Measurements from ENCODE around the gene BBLN.
A peak's percentile ranks its signal among the peaks of the same experiment; 100 is the strongest.

The BBLN gene

GRCh38 chr9:128169925-128170324 is 9.9 kb downstream of the BBLN start:
- no peak for DNase-seq (ENCODE audit: extremely low read depth, low read depth)
- TF ChIP-seq CTCF (IDR thresholded peaks at IDR 0.05; ENCODE audit: low read depth, low read length): no peak

GRCh38 chr9:128174062-128174461 is 14.0 kb downstream of the BBLN start:
- DNase-seq (ENCODE audit: extremely low read depth, low read depth): no peak

DNA sequence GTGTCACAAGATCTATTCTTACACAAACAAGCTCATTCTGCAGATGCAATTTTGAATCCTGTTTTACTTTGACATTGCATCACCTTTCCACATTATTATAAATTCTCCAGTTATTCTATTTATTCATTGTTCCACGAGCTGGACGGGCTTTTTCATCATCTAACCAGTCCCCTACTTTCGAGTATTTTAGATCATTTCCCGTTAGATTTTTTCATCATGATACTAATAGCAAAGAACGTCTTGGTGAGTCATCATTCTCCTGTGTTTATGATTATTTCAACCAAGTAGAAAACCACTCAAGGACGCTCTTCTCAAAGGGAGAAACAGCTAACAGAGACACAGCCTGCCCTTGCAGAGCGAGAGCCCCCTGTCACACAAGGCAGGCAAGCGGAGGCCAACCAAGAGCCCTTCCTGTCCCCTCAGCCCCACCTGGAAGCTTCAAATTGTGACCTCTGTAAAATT is 15.1 kb downstream of the BBLN start:
- DNase-seq (ENCODE audit: extremely low read depth, low read depth): peak; percentile 53
- no peak for TF ChIP-seq CTCF (IDR thresholded peaks at IDR 0.05; ENCODE audit: low read depth, low read length)

More at GRCh38 chr9:128174062-128174461, 14.0 kb downstream of the BBLN start:
- no peak for TF ChIP-seq CTCF (IDR thresholded peaks at IDR 0.05; ENCODE audit: low read depth, low read length)

- TF ChIP-seq CTCF (IDR thresholded peaks at IDR 0.05; ENCODE audit: low read depth, low read length): no peak
- DNase-seq (ENCODE audit: extremely low read depth, low read depth): no peak
Measured at GRCh38 chr9:128175726-128176125, 15.7 kb downstream of the BBLN start.

DNA sequence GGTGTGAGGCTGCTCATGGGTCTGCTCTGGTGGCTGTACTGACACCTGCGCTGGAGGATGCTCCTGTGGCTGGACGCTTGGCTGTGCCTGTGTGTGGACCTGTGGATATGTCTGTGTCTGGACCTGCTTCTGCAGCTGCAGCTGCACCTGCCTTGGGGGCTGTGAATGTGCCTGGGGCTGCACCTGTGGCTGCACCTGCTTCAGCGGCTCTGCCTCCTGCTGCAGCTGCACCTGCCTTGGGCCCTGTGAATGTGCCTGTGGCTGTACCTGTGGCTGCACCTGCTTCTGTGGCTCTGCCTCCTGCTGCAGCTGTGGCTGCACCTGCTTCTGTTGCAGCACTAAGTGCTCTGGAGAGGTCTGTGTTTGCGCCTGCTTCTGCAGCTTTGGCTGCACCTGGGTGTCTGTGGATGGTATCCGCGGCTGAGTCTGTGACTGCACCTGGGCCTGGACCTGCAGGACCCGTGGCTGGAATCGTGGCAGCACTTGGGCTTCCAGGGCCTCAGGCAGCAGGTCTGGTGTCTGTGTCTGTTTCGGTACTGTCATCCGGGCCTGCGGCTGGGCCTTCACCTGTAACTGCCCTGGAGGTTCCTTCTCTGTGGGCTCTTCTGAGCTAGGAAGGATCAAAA is 18.9 kb downstream of the BBLN start:
- no peak for TF ChIP-seq CTCF (IDR thresholded peaks at IDR 0.05; ENCODE audit: low read depth, low read length)
- no peak for DNase-seq (ENCODE audit: extremely low read depth, low read depth)

DNA sequence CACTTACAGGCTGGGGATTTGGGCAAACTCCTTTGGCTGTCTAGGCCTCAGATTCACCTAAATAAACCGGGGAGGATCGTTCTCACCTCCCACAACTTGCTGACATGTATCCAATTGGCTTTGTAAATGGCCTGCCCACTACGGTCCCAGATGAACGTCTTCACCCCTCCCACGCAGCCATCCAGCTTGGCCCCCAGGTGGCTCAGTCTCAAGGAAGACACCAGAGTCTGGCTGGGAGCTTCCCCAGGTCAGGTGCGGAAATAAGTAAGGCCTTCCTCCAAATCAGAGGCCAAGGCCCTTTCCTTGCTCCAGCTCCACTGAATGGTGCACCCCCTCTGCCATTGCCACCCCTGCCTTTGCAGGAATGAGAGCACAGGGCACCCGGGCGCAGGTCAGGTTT is 19.9 kb downstream of the BBLN start:
- DNase-seq (ENCODE audit: extremely low read depth, low read depth): no peak
- no peak for TF ChIP-seq CTCF (IDR thresholded peaks at IDR 0.05; ENCODE audit: low read depth, low read length)

DNA sequence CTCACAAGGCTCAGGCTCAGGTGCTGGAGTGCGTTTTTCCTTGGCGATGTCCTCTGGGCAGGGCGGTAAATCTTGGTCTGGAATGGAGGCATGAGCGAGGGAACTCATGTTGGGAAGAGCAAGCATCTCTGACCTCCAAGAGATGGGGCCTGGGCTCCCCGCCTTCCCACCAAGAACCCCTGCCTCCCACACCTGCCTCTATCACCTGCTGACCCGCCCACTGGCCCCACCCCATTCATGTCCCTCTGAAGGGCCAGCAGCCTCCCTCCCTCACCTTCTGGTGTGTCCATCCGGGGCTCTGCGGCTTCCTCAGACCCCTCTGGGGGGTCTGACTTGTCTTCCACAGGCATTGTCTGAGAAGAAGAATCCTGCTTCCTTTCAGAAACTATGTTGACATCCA is 20.4 kb downstream of the BBLN start:
- TF ChIP-seq CTCF (IDR thresholded peaks at IDR 0.05; ENCODE audit: low read depth, low read length): no peak
- DNase-seq (ENCODE audit: extremely low read depth, low read depth): no peak

Measured in AG09319 (cell line).